ENCODE results near the gene NUMA1. TPM values are rescaled to one million over a fixed set of nuclear protein-coding genes. Genes with fewer than 3 reads are reported as not detected.

NUMA1 gene
- total and polyA plus RNA-seq, 9 of the 15 experiments (the other 6 are each of a cell fraction or from before 2014, with no cell fraction given), result 4.1 to 104 (median 51.2) TPM

GRCh38 chr11:72111300-72112142 is 31.2 kb upstream of the NUMA1 start (continued):
- TF ChIP-seq ZNF592 (IDR thresholded peaks at IDR 0.05) (0 out of 2 replicates have a peak, but pooled peaks have one; percentile 38), CBX3 (IDR thresholded peaks at IDR 0.05; ENCODE audit: borderline replicate concordance in 1 of 2, low read length in 2 of 2) (peak in 1 of 2 experiments; percentile 39; a peak in 1 of 3 replicates), CBX5 (IDR thresholded peaks at IDR 0.05; ENCODE audit: borderline replicate concordance, low read depth) (no peak), CHD2 (IDR thresholded peaks at IDR 0.05; ENCODE audit: low read depth, low read length) (no peak), KDM1A (IDR thresholded peaks at IDR 0.05) (peak; percentile 93 to 94), DACH1 (IDR thresholded peaks at IDR 0.05; ENCODE audit: partially characterized antibody) (no peak), YBX1 (IDR thresholded peaks at IDR 0.05) (no peak), HDAC2 (IDR thresholded peaks at IDR 0.05) (peak; percentile 97), ZNF644 (tag; IDR thresholded peaks at IDR 0.05; ENCODE audit: low read depth) (0 out of 2 replicates have a peak, but pooled peaks have one; percentile 25), PHF8 (IDR thresholded peaks at IDR 0.05; ENCODE audit: borderline replicate concordance, low read length) (peak; percentile 68; the same call in 1 of the 2 replicates), PCBP2 (IDR thresholded peaks at IDR 0.05; ENCODE audit: low read depth, low read length, poor library complexity, severe bottlenecking) (no peak), ERF (CRISPR knock-in tag; IDR thresholded peaks at IDR 0.05) (peak; percentile 60; the same call in 1 of the 2 replicates), SMARCA5 (IDR thresholded peaks at IDR 0.05) (peak; percentile 94), ZNF77 (CRISPR knock-in tag; IDR thresholded peaks at IDR 0.05) (no peak), JUNB (CRISPR knock-in tag; conservative IDR thresholded peaks at IDR 0.05) (no peak), NFE2L1 (tag; IDR thresholded peaks at IDR 0.05; ENCODE audit: borderline replicate concordance, low read depth) (no peak), ESRRA (IDR thresholded peaks at IDR 0.05; ENCODE audit: borderline replicate concordance, low read depth) (peak; percentile 99), ARID1B (IDR thresholded peaks at IDR 0.05) (no peak; the same call in 1 of the 2 replicates), PTBP1 (IDR thresholded peaks at IDR 0.05; ENCODE audit: low read depth, low read length) (peak; percentile 81; the same call in 1 of the 2 replicates), NONO (IDR thresholded peaks at IDR 0.05; ENCODE audit: low read depth in 2 of 2, low read length in 1 of 2) (0 out of 4 replicates have a peak, but pooled peaks of 1 of the 2 experiments have one; percentile 20)
- TF ChIP-seq, protein P1, sequence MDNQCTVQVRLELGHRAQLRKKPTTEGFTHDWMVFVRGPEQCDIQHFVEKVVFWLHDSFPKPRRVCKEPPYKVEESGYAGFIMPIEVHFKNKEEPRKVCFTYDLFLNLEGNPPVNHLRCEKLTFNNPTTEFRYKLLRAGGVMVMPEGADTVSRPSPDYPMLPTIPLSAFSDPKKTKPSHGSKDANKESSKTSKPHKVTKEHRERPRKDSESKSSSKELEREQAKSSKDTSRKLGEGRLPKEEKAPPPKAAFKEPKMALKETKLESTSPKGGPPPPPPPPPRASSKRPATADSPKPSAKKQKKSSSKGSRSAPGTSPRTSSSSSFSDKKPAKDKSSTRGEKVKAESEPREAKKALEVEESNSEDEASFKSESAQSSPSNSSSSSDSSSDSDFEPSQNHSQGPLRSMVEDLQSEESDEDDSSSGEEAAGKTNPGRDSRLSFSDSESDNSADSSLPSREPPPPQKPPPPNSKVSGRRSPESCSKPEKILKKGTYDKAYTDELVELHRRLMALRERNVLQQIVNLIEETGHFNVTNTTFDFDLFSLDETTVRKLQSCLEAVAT (IDR thresholded peaks at IDR 0.05), result peak in 1 of 2 experiments; percentile 87; a peak in 2 of 4 replicates
- TF ChIP-seq, protein P2, sequence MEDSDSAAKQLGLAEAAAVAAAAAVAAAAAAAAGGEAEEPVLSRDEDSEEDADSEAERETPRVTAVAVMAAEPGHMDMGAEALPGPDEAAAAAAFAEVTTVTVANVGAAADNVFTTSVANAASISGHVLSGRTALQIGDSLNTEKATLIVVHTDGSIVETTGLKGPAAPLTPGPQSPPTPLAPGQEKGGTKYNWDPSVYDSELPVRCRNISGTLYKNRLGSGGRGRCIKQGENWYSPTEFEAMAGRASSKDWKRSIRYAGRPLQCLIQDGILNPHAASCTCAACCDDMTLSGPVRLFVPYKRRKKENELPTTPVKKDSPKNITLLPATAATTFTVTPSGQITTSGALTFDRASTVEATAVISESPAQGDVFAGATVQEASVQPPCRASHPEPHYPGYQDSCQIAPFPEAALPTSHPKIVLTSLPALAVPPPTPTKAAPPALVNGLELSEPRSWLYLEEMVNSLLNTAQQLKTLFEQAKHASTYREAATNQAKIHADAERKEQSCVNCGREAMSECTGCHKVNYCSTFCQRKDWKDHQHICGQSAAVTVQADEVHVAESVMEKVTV (CRISPR knock-in tag; IDR thresholded peaks at IDR 0.05), result no peak

All from K562 (cell line).